Measurements from ENCODE around the gene PALD1.

Gene PALD1

GRCh38 chr10:70534281-70534680, 55.7 kb downstream of the PALD1 start:
- Histone ChIP-seq H3K27me3 (no peaks in the 10 kb centered on the region), H3K9me3 (replicated peaks in 1 of 11) (no peaks in the 10 kb centered on the region)

GRCh38 chr10:70535001-70535400, 56.4 kb downstream of the PALD1 start:
- peak overlapping the region in 1 of 11 experiments; percentile 35; a peak in 1 of 22 replicates for H3K27ac ChIP-seq
- H3K36me3 ChIP-seq = peaks cover 0 to 92% (median 73%) of the 10 kb centered on the region in 11 experiments; a peak in 20 of 22 replicates
- no peak for TF ChIP-seq Cebpa-rat (IDR thresholded peaks at IDR 0.05)
- H3K27me3 ChIP-seq = no peaks in the 10 kb centered on the region
- H3K4me2 ChIP-seq = peak overlapping the region in 1 of 11 experiments; percentile 11; a peak in 1 of 22 replicates
- H3K4me3 ChIP-seq = no peak overlapping the region
- no peaks in the 10 kb centered on the region for H3K9me3 ChIP-seq (replicated peaks in 1 of 11)
- H3K4me1 ChIP-seq = peaks cover 0 to 20% (median 6%) of the 10 kb centered on the region in 10 experiments; a peak in 7 of 20 replicates
- H3K9ac ChIP-seq = no peak overlapping the region; a peak in 1 of 22 replicates
- H4K20me1 ChIP-seq = peaks cover 0 to 56% (median 5%) of the 10 kb centered on the region in 11 experiments; a peak in 10 of 22 replicates

More at GRCh38 chr10:70534281-70534680, 55.7 kb downstream of the PALD1 start:
- Histone ChIP-seq H3K4me1 (peaks cover 0 to 22% (median 6%) of the 10 kb centered on the region in 10 experiments; a peak in 7 of 20 replicates), H3K9ac (no peak overlapping the region), H3K36me3 (peaks cover 0 to 92% (median 75%) of the 10 kb centered on the region in 11 experiments; a peak in 20 of 22 replicates), H3K27ac (no peak overlapping the region), H3K4me3 (no peak overlapping the region), H4K20me1 (peaks cover 0 to 56% (median 6%) of the 10 kb centered on the region in 11 experiments; a peak in 11 of 22 replicates), H3K4me2 (no peak overlapping the region)
- no peak for TF ChIP-seq Cebpa-rat (IDR thresholded peaks at IDR 0.05)

GRCh38 chr10:70535451-70535850, 56.9 kb downstream of the PALD1 start:
- H3K36me3 ChIP-seq = peaks cover 0 to 92% (median 70%) of the 10 kb centered on the region in 11 experiments; a peak in 20 of 22 replicates
- no peak overlapping the region for H3K27ac ChIP-seq
- no peaks in the 10 kb centered on the region for H3K9me3 ChIP-seq (replicated peaks in 1 of 11)
- H3K4me1 ChIP-seq = peaks cover 0 to 16% (median 5%) of the 10 kb centered on the region in 10 experiments; a peak in 6 of 20 replicates
- no peak overlapping the region for H3K4me2 ChIP-seq
- no peak overlapping the region for H3K9ac ChIP-seq
- H3K4me3 ChIP-seq = no peak overlapping the region
- no peaks in the 10 kb centered on the region for H3K27me3 ChIP-seq
- H4K20me1 ChIP-seq = peaks cover 0 to 55% (median 3%) of the 10 kb centered on the region in 11 experiments; a peak in 10 of 22 replicates
- no peak for TF ChIP-seq Cebpa-rat (IDR thresholded peaks at IDR 0.05)

DNA sequence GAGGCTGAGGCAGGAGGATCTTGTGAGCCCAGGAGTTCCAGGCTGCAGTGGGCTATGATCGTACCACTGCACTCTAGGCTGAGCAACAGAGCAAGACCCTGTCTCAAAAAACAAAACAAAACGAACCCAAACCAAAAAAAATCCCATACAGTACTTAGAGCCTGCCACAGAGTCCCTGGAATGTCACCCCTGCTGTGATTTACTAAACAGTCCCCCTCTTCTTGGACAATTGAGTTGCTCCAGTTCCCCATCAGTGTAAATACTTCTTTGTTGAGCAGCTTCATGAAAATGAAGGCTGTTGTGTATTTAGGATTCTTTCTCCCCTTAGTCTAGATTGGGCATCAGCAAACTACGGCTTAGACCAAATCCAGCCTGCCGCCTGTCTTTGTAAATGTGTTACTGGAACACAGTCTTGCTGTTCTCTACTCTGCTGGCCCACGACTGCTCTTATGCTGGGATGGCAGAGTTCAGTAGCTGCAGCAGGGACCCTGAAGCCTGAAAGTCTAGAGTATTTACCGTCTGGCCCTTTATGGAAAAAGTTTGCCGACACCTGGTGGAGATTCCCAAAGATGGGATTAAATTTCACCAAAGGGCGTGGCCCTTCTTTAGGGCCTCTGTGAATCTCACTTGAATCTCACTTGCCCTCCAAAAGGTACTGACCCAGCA, 57.8 kb downstream of the PALD1 start:
- no peak for TF ChIP-seq Cebpa-rat (IDR thresholded peaks at IDR 0.05)
- peaks cover 0 to 14% (median 5%) of the 10 kb centered on the region in 10 experiments; a peak in 5 of 20 replicates for H3K4me1 ChIP-seq
- no peak overlapping the region for H3K4me2 ChIP-seq
- no peaks in the 10 kb centered on the region for H3K27me3 ChIP-seq
- no peak overlapping the region for H3K4me3 ChIP-seq
- H3K36me3 ChIP-seq = peaks cover 0 to 92% (median 73%) of the 10 kb centered on the region in 11 experiments; a peak in 20 of 22 replicates
- H3K27ac ChIP-seq = no peak overlapping the region
- peaks cover 0 to 53% (median 3%) of the 10 kb centered on the region in 11 experiments; a peak in 9 of 22 replicates for H4K20me1 ChIP-seq
- H3K9ac ChIP-seq = no peak overlapping the region
- no peaks in the 10 kb centered on the region for H3K9me3 ChIP-seq (replicated peaks in 1 of 11)

DNA sequence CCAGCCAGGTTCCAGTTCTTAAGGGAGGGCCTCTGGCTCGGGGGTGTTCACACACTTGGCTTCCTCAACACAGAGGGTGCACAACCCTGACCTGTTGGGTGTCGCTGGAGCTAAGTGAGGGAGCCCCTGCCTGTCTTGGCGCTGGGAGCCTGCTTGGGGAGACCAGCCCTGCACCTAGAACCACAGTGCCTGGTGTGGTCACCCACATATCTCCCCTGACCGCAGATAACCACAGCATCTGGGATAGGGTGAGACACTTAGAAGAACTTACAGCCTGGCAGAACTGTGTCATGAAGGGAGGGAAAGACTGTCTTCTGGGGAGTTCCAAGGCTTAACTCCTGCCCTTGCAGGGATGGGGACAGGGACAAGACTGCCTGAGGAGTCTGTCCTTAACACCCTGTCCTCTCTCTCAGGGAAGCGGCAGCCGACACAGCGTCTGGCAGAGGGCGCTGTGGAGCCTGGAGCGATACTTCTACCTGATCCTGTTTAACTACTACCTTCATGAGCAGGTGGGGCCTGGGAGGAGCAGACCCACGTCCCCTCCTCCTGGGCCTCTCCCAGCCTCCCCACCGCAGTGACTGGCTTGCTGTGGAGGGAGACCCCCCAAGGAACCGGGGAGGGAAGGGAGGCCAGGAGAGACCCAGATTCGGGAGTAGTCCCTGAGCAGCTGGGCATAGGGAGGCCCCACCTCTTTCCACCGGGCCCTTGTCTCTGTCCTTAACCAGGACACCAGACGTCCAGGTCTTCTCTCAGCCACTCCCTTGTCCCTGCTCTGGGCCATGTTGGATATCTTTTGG, 59.0 kb downstream of the PALD1 start:
- H3K4me1 ChIP-seq = peaks cover 0 to 14% (median 5%) of the 10 kb centered on the region in 10 experiments; a peak in 5 of 20 replicates
- no peaks in the 10 kb centered on the region for H3K27me3 ChIP-seq
- H3K4me3 ChIP-seq = no peak overlapping the region
- no peak overlapping the region for H3K4me2 ChIP-seq
- no peak overlapping the region for H3K27ac ChIP-seq
- peaks cover 0 to 94% (median 76%) of the 10 kb centered on the region in 11 experiments; a peak in 21 of 22 replicates for H3K36me3 ChIP-seq
- peaks cover 0 to 57% (median 3%) of the 10 kb centered on the region in 11 experiments; a peak in 8 of 22 replicates for H4K20me1 ChIP-seq
- 0 out of 22 replicates have a peak overlapping the region, but pooled peaks of 1 of the 11 experiments have one; percentile 9 for H3K9ac ChIP-seq
- no peak for TF ChIP-seq Cebpa-rat (IDR thresholded peaks at IDR 0.05)
- no peaks in the 10 kb centered on the region for H3K9me3 ChIP-seq (replicated peaks in 1 of 11)

DNA sequence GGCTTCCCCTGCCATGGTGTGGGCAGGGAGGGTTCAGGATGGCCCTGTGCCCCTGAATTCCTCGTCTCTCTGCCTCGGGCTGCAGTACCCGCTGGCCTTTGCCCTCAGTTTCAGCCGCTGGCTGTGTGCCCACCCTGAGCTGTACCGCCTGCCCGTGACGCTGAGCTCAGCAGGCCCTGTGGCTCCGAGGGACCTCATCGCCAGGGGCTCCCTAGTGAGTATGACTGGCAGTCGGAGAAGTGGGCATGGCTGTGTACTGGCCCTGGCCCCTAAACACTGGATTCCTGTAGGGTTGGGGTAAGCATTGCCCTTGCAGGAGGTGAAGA, 59.6 kb downstream of the PALD1 start:
- Histone ChIP-seq H3K27ac (no peak overlapping the region), H3K4me2 (no peak overlapping the region), H3K27me3 (no peaks in the 10 kb centered on the region), H3K36me3 (peaks cover 0 to 93% (median 76%) of the 10 kb centered on the region in 11 experiments; a peak in 21 of 22 replicates), H3K9me3 (replicated peaks in 1 of 11) (no peaks in the 10 kb centered on the region), H4K20me1 (peaks cover 0 to 52% (median 3%) of the 10 kb centered on the region in 11 experiments; a peak in 8 of 22 replicates), H3K4me1 (peaks cover 0 to 14% (median 5%) of the 10 kb centered on the region in 10 experiments; a peak in 5 of 20 replicates), H3K4me3 (no peak overlapping the region), H3K9ac (no peak overlapping the region)
- no peak for TF ChIP-seq Cebpa-rat (IDR thresholded peaks at IDR 0.05)

DNA sequence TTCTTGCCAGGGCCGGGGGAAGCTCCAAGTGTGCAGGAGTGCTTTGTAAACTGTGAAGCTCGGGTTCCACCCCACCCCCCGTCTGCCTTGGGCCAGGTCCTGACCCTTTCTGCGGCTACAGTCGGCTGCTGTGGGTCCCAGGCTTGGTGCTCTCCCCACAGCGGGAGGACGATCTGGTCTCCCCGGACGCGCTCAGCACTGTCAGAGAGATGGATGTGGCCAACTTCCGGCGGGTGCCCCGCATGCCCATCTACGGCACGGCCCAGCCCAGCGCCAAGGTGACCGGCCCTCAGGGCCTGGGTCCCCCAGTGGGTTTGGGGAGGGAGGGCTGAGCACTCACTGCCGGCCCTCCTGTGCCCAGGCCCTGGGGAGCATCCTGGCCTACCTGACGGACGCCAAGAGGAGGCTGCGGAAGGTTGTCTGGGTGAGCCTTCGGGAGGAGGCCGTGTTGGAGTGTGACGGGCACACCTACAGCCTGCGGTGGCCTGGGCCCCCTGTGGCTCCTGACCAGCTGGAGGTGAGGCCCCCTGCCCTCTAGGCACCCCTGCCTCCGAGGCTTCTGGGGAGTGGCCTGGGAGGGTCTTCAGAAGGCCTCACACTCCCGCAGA, 60.3 kb downstream of the PALD1 start:
- TF ChIP-seq Cebpa-rat (IDR thresholded peaks at IDR 0.05) = no peak
- H3K4me1 ChIP-seq = peaks cover 0 to 17% (median 10%) of the 10 kb centered on the region in 10 experiments; a peak in 14 of 20 replicates
- no peak overlapping the region for H3K4me3 ChIP-seq
- no peaks in the 10 kb centered on the region for H3K9me3 ChIP-seq (replicated peaks in 1 of 11)
- peak overlapping the region in 1 of 11 experiments; percentile 7; a peak in 1 of 22 replicates for H3K9ac ChIP-seq
- H3K36me3 ChIP-seq = peaks cover 0 to 92% (median 72%) of the 10 kb centered on the region in 11 experiments; a peak in 21 of 22 replicates
- H3K27me3 ChIP-seq = no peaks in the 10 kb centered on the region
- H3K4me2 ChIP-seq = no peak overlapping the region
- H3K27ac ChIP-seq = peak overlapping the region in 1 of 11 experiments; percentile 18; a peak in 1 of 22 replicates
- H4K20me1 ChIP-seq = peaks cover 0 to 48% (median 2%) of the 10 kb centered on the region in 11 experiments; a peak in 8 of 22 replicates

GRCh38 chr10:70539471-70539870, 60.9 kb downstream of the PALD1 start:
- peaks cover 0 to 92% (median 71%) of the 10 kb centered on the region in 11 experiments; a peak in 21 of 22 replicates for H3K36me3 ChIP-seq

More at GRCh38 chr10:70539471-70539870, 60.9 kb downstream of the PALD1 start:
- Histone ChIP-seq H3K9ac (peak overlapping the region in 1 of 11 experiments; percentile 7; a peak in 3 of 22 replicates), H3K4me3 (no peak overlapping the region), H4K20me1 (peaks cover 0 to 52% (median under 1%) of the 10 kb centered on the region in 11 experiments; a peak in 8 of 22 replicates), H3K9me3 (replicated peaks in 1 of 11) (no peaks in the 10 kb centered on the region), H3K27me3 (no peaks in the 10 kb centered on the region), H3K4me1 (peaks cover 0 to 20% (median 16%) of the 10 kb centered on the region in 10 experiments; a peak in 14 of 20 replicates), H3K27ac (peak overlapping the region in 1 of 11 experiments; percentile 18; a peak in 1 of 22 replicates), H3K4me2 (no peak overlapping the region)
- TF ChIP-seq Cebpa-rat (IDR thresholded peaks at IDR 0.05) = no peak
